ENCODE results near the gene RGN.
"Not testable (repeated sequence)": the region's sequence is repeated elsewhere in the genome, so short reads cannot be mapped to it uniquely, and the experiment has no call there.

DNA sequence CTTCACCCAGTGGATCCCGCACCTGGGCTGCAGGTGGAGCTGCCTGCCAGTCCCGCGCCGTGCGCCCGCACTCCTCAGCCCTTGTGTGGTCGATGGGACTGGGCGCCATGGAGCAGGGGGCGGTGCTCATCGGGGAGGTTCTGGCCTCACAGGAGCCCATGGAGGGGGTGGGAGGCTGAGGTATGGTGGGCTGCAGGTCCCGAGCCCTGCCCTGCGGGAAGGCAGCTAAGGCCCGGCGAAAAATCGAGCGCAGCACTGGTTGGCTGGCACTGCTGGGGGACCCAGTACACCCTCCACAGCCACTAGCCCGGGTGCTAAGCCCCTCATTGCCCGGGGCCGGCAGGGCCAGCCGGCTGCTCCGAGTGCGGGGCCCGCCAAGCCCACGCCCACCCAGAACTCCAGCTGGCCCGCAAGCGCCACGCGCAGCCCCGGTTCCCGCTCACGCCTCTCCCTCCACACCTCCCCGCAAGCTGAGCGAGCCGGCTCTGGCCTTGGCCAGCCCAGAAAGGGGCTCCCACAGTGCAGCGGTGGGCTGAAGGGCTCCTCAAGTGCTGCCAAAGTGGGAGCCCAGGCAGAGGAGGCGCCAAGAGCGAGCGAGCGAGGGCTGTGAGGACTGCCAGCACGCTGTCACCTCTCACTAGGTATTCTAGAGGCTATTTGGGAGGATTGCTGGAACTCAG lies 32.8 kb downstream of the RGN start:
- TF ChIP-seq CTCF (conservative IDR thresholded peaks at IDR 0.05; ENCODE audit: low read depth, low read length); EZH2 (IDR thresholded peaks at IDR 0.05; ENCODE audit: low read length, unreplicated experiment): not testable (repeated sequence)

All from PC-3 (cell line).